ENCODE data around the gene SP140.
"Not testable (repeated sequence)": the region's sequence is repeated elsewhere in the genome, so short reads cannot be mapped to it uniquely, and the experiment has no call there.

SP140 gene

GRCh38 chr2:230327418-230328154 is 102.0 kb downstream of the SP140 start:
- no peak for DNase-seq

- no peak for DNase-seq
Measured at GRCh38 chr2:230328155-230328458, 102.6 kb downstream of the SP140 start.

DNA sequence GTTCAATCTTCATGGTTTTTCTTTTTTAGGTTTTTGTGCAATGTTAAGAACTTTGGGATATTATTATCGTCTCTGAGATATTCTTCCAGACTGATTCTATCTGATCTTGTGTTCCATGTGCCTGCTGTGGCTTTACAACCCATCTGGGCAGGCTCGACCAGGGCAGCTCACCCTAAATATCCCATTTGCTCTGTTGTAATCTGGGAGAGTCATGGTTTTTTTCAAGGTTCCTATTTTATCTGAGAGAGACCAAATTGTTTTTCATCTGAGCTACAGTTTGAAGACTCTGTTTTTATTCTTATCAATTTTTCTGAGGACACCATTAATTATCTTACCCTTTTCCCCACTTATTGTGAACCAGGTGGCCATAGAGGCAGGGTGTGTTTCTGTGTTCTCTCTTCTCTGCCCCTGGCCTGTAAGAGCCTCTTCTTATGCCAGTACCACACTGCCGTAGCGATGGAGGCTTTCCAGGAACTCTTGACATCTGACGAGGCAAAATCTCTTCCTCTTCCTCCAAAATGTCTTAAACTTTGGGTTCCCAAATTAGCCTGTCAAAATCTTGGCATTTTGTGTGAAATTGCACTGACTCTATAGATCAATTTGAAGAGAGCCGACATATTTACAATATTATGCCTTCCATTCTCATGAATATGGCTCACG is 104.5 kb downstream of the SP140 start:
- no peak for DNase-seq

- no peak for DNase-seq
Measured at GRCh38 chr2:230330725-230331124, 105.2 kb downstream of the SP140 start.

DNA sequence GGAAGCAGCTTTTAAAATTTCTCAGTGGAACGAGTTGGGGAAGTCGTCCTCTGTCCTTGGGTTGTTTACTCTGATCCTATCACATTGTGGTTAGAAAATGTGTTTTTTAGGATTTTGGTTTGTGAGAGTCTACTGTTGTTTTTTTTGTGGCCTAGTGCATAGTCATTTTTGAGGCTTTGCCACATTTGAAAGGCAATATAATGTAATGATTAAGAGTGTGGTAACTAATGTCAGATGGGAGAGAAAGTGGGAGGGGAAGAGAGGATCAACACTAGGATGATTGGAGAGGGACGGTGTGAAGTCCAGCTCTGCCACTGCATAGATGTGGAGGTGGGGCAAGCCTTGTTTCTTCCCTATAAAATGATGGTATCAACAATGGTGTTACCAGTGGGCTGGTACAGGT is 109.9 kb downstream of the SP140 start:
- DNase-seq: no peak

GRCh38 chr2:230335864-230336506 is 110.4 kb downstream of the SP140 start:
- no peak for DNase-seq

DNA sequence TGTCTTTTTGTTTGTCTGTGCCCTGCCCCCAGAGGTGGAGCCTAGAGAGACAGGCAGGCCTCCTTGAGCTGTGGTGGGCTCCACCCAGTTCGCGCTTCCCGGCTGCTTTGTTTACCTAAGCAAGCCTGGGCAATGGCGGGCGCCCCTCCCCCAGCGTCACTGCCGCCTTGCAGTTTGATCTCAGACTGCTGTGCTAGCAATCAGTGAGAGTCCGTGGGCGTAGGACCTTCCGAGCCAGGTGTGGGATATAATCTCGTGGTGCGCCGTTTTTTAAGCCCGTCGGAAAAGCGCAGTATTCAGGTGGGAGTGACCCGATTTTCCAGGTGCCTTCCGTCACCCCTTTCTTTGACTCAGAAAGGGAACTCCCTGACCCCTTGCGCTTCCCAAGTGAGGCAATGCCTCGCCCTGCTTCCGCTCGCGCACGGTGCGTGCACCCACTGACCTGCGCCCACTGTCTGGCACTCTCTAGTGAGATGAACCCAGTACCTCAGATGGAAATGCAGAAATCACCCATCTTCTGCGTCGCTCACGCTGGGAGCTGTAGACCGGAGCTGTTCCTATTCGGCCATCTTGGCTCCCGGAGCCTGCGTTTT is 116.5 kb downstream of the SP140 start:
- not testable (repeated sequence) for DNase-seq

GRCh38 chr2:230343041-230343624 is 117.6 kb downstream of the SP140 start:
- not testable (repeated sequence) for DNase-seq

- no peak for DNase-seq
Measured at GRCh38 chr2:230343747-230344146, 118.2 kb downstream of the SP140 start.

DNA sequence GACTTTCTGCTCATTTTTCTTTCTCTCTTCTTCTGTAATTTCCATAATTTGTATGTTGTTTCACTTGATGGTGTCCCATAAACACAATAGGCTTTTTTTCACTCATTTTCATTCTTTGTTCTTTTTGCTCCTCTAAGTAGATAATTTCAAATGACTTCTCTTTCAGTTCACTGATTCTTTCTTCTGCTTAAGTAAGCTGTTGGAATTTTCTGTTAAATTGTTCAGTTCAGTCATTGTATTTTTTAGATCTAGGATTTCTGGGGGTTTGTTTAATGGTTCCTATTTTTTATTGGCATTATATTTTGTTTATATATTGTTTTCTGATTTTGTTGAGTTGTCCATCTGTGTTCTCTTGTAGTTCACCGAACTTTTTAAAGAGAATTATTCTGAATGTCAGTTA is 120.9 kb downstream of the SP140 start:
- no peak for DNase-seq

GRCh38 chr2:230346921-230347533 is 121.5 kb downstream of the SP140 start:
- DNase-seq: no peak

GRCh38 chr2:230347659-230348305 is 122.2 kb downstream of the SP140 start:
- peak; percentile 46 for DNase-seq

DNA sequence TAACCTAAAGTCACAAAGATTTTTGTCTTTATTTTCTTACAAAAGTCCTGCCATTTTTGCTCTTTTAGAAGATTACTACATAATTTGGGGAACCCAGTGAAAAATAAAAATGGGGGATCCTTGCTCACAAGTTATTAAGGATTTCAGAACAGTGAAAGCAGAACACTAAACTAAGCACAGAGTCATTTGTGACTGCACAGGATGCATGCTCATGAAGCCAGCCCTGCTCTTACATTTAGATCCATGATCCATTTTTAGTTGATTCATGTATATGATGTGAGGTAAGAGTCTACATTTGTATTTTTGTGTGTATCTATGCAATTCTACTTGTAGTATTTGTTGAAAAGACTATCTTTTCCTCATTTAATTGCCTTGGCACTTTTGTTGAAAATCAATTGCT is 123.3 kb downstream of the SP140 start:
- no peak for DNase-seq

DNA sequence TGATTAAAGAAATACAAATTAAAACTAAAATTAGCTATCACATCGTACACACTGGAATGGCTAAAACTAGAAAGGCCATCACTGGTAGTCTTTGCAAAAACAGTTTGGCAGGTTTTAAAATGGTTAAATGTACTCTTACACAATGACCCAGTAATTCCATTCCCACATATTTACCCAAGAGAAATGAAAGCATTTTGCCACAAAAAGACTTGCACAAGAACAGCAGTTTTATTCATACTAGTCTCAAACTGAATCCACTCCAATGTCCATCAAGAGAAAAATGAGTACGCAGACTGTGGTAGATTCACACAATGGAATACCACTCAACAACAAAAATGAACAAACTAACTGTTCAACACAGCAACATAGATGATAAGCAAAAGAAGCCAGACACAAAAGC is 130.5 kb downstream of the SP140 start:
- no peak for DNase-seq

DNA sequence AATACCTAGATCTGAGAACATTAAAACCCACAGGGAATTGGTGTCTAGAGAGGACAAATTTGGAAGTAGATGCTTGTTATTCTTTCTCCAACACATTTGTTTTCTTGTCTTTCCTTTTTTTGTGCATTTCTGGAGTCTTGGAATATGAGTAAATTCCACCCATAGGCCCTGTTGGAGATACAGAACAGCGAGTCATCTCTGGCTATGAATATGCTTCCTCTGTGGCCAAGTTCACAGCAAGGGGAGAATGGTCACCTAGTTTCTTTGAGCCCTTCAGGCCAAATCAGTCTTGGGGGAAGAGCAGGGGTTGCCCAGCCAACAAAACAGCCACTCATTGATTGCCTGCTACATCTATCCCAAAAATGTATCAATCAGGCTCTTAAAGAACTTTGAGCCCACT is 132.8 kb downstream of the SP140 start:
- no peak for DNase-seq

GRCh38 chr2:230360028-230360427 is 134.5 kb downstream of the SP140 start:
- no peak for DNase-seq

DNA sequence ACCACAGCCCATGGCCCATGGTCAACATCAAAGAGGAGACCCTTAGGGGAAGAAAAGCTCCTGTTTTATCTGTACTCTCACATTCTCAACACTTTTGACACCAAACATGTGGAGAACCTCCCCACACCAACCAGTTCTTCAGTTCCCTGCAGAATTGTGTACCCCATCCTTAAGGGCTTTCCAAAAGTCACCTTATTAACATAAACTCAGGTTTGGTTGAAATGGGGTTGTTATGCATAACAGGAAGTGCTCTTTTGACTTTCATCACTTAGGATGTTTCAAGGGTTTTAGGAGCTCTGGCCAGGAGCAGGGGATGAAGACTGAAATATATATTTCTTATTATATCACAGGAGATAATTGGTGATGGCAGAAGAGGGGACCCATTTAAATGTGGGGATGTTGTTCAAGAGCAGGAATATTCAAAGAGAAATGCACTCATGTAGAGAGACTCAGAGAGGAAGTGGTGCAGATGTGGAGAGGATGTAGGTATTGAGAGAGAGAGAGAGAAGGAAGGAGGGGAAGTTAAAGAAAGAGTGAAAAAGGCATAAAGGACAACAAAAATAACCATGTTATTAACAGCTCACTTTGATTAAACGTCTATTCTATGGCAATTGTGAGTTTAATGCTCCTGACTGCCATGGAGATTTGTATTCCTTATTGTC is 136.6 kb downstream of the SP140 start:
- DNase-seq: no peak

Measured in activated CD4-positive, CD25-positive, alpha-beta regulatory T cell treated with anti-CD3 and anti-CD28 coated beads, Interleukin-2, amount 50 U/mL, for 72 hours (primary cell).